ENCODE results near the gene TPO.
A peak's percentile ranks its signal among the peaks of the same experiment; 100 is the strongest.
"Not testable (repeated sequence)": the region's sequence is repeated elsewhere in the genome, so short reads cannot be mapped to it uniquely, and the experiment has no call there.

The TPO gene

DNA sequence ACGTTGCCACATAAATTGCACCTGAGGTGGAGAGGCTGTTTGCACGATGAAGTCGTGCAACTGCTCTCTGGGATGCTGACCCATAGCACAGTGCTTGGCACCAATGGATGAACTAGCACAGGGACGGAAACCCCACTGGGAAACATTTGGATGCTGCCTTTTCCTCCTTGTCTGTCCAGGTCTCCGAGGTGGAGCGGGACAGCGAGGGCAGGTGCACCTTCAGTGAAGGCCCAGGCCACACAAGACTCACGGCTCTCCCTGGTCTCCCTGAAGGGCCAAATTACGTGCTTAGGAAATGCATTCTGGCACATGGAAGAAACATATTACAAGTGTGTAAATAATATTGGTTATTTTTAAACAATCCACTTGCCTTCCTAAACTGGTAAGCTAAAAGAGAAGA lies 70.3 kb downstream of the TPO start:
- DNase-seq (ENCODE audit: low read depth, low spot score), result no peak

DNA sequence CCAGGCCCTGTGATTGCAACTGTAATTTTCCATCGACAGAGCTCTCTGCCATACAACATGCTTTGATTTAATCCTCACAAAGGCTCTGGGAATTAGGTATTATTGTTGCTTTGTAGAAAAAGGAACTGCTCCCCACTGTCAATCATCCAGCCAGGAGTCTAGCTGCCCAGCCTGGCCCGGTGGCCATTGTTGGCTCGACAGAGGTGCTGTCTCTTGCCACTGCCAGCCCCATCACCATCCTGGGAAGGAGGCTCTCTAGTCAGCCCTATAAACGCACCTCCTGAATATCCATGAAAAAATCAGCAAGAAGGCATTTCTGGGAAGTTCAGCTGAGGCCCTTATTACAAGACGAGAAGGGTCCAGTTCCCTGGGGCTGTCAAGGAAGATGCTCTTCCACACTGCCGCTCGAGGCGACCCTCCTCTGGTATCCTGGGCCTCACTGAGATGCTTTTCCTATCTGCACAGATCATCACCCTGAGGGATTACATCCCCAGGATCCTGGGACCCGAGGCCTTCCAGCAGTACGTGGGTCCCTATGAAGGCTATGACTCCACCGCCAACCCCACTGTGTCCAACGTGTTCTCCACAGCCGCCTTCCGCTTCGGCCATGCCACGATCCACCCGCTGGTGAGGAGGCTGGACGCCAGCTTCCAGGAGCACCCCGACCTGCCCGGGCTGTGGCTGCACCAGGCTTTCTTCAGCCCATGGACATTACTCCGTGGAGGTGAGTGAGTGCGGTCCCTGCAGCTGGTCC lies 71.0 kb downstream of the TPO start:
- no peak for DNase-seq (ENCODE audit: low read depth, low spot score)

DNA sequence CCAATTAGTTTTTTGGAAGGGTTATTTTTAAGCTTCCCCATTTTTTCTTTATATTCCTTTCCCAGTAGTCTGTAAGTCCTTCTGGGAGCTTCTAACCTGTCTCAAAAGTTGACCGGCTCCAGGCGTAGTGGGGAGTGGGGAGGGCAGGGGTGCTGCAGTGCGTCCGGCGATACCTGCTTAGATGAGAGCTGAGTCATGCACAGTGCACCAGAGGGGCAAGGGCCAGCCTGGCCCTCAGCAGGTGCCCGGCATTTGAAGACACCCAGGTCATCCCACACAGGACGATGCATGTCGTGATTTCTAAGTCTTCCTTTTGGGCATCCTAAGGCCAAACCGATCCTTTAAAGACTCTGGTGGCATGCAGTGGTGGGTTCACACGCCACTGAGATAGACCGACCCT lies 73.4 kb downstream of the TPO start:
- no peak for DNase-seq (ENCODE audit: low read depth, low spot score)

DNA sequence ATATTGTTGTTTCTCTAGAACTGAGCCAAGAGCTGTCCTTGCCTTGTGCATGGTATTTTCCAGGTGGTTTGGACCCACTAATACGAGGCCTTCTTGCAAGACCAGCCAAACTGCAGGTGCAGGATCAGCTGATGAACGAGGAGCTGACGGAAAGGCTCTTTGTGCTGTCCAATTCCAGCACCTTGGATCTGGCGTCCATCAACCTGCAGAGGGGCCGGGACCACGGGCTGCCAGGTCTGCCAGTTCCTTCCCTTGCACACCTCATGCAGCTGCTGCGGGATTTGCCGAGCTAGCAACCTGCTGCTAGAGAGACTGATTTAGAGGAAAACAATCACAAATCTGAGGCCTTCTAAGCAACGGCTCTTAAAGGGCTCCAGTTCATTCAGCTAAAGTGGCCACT lies 74.5 kb downstream of the TPO start:
- DNase-seq (ENCODE audit: low read depth, low spot score), result no peak

DNA sequence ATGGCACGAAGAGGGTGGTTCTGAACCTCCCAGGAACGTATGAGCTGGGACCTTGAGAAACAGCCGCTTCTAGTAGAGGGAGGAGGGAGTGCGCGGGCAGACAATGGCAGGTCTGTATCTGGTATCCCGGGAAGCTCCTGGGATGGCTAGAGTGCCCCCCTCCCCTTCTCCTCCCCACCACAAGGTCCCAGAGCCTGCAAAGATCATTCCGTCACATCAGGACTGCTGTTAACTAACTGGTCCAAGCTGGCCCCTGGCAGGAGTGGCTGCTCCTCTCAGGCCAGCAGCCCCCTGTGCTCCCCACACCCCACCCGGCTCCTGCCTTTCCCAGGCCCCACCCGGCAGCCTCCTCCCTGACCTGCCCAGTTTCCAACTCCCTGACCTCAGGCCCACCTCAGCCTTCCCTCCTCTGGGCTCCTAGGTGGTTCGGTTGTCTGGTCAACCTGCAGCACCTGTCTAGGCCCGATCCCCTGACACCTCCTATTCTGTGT lies 75.0 kb downstream of the TPO start:
- no peak for DNase-seq (ENCODE audit: low read depth, low spot score)

DNA sequence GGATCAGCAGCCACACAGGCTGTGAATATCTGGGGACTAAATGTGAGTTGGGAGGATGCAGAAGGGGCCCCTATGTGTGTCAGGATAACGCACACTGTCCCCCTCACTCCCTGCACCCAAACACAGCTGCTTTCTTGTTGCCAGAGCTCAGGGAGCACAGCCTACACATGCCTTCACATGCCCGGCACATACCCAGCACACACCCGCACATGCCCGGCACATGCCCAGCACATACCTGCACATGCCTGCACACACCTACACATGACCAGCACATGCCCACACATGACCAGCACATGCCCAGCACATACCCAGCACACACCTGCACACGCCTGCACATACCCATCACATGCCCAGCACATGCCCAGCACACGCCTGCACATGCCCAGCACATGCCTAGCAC lies 75.6 kb downstream of the TPO start:
- no peak for DNase-seq (ENCODE audit: low read depth, low spot score)

DNA sequence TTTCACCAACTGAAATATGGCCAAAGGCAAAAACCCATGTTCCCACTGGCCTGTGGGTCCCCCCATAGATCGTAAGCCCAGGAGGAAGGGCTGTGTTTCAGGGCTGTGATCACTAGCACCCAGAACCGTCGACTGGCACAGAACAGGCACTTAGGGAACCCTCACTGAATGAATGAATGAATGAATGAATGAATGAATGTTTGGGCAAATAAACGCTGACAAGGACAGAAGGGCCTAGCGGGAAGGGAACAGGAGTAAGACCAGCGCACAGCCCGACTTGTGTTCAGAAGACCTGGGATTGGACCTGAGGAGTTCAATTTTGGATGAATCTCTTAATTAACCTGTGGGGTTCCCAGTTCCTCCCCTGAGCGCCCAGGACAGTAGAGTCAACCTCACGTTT lies 76.2 kb downstream of the TPO start:
- no peak for DNase-seq (ENCODE audit: low read depth, low spot score)

DNA sequence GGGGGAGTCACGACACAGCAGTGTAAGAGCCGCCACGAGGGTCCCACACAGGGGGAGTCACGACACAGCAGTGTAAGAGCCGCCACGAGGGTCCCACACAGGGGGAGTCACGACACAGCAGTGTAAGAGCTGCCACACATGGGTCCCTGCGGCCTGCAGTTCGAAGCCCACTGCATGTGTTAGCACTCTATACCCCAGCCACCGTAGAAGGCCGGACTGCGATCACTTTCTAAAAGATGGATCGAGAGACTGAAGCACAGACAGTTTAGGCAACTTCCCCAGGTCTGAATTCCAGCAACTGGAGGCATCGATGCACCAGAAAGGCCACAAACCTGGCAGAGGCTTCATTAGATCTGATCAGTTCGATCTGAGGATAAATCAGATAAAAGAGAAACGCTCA lies 77.1 kb downstream of the TPO start:
- not testable (repeated sequence) for DNase-seq (ENCODE audit: low read depth, low spot score)

DNA sequence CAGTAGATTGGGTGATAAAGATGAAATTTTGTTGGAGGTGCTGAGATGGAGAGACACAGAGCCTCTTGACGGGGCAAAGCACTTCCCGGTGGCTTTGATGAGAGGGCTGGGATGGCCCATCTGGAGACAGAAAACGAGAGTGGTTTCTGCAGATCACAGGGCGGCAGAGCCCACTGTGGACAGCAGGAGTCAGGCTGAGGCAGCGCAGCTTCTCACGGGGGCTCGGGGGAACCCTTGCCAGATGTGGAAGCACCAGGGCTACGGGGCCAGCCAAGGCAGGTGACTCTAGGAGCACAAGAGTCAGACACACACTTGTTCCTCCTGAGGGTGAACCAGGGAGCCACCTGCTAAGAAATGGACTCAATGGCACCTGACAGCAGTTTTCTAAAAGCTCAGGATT lies 78.5 kb downstream of the TPO start:
- no peak for DNase-seq (ENCODE audit: low read depth, low spot score)

DNA sequence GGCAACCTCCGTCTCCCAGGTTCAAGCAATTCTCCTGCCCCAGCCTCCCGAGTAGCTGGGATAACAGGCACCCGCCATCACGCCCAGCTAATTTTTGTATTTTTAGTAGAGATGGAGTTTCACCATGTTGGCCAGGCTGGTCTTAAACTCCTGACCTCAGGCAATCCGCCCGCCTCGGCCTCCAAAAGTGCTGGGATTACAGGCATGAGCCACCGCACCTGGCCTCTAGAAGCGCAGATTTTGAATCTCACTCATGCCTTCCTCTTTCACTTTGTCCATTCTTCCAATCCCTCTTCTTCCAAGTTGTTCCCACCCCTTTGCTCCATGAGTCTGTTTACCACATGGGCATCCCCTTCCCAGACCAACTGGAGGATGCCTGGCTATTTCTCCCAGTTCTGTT lies 79.0 kb downstream of the TPO start:
- not testable (repeated sequence) for DNase-seq (ENCODE audit: low read depth, low spot score)

DNA sequence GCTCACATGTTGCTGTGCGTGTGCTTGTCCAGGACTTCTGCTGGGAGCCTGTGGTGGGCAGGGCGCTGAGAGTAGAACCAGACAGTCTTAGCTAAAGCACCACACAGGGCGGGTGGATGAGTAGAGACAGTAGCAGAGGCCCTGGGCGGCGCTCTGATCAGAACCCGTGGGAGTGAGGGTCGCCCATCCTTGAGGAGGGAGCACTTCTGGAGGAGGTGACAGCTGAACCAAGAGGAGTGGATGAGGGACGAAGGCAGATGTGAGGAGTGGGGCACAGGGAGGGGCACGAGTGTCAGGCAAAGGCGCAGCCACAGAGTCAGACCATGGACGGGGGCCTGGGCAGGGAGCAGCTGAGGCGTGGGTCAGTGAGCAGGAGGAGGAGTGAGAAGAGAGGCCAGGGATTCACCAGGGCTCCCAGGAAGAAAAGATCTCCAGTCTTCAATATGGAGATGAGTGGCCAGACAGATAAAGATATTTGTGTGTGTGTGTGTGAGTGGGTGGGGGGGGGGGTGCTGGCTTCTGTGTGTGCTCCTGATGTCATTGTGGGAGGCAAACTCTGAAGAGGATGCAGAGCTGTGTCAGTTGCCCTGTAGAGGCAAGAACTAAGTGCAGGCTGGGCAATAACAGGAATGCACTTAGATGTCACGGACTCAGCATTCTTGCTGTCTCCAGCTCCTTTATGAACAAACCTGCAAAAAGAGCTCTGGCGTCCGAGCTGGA lies 79.6 kb downstream of the TPO start:
- no peak for DNase-seq (ENCODE audit: low read depth, low spot score)

DNA sequence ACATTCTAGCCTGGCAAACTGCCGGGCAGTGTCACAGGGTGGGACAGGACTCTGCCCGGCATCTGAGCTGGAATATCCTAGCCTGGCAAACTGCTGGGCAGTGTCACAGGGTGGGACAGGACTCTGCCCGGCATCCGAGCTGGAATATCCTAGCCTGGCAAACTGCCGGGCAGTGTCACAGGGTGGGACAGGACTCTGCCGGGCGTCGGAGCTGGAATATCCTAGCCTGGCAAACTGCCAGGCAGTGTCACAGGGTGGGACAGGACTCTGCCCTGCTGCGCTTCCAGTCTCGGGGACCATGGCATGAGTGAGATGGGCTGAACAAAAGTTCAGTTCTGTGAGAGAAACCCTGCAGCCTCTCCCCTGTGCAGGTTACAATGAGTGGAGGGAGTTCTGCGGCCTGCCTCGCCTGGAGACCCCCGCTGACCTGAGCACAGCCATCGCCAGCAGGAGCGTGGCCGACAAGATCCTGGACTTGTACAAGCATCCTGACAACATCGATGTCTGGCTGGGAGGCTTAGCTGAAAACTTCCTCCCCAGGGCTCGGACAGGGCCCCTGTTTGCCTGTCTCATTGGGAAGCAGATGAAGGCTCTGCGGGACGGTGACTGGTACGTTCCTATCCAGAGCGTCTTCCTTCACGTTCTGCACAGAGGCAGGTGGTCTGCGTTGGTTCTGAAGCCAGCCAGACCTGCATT lies 80.3 kb downstream of the TPO start:
- no peak for DNase-seq (ENCODE audit: low read depth, low spot score)

DNA sequence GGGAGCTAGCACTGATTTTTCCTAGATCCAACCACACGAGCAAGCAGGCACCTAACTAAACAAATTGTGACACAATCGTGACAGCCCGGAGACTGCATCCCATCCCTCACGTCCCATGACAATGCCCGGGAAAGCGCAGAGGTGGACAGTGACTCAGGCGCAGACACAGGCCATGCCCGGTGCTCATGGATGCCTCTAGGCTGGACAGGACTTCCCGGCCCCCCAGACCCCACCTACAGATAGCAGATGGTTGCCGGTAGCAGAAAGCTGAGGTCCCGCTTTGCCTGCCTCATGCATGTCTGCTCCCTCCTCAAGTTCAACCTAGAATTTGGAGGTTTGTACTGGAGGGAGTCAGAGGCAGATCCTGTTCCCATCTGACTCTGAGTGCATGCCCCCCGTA lies 81.0 kb downstream of the TPO start:
- DNase-seq (ENCODE audit: low read depth, low spot score), result no peak

DNA sequence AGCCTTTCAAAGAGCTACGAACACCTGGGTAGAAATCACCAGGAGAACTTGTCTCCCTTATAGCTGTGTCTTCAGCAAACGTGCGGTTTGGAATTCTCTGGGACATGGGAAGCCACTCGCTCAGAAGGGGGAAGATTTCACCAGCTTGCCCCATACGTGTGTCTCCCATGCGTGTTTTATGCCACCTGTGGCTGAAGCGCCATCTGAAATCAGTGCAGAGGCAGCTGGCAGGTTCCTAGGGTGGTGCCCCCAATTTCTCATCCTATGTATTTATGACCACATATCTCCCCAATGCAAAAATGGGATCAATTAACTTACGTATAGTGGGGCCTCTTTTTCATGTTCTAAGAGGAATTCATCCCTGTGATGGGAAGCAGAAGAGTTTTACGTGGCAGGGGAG lies 81.6 kb downstream of the TPO start:
- no peak for DNase-seq (ENCODE audit: low read depth, low spot score)

DNA sequence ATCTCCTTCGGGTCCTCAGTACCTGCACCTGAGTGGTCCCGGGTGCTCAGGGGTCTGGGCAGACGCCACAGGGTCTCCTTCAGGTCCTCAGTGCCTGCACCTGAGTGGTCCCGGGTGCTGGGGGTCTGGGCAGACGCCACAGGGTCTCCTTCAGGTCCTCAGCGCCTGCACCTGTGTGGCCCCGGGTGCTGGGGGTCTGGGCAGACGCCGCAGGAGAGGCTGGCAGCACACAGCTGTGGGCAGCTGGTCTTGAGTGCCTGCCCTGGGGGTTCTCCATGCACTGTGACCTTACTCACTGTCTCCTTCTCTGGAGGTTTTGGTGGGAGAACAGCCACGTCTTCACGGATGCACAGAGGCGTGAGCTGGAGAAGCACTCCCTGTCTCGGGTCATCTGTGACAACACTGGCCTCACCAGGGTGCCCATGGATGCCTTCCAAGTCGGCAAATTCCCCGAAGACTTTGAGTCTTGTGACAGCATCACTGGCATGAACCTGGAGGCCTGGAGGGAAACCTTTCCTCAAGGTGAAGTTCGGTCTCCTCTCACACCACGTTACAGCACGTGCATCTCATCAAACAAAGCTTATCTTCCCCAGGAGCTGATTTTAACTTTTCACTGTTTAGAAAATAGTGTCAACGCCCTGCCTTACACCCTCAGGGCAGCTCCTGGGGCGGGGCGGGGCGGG lies 82.6 kb downstream of the TPO start:
- peak; percentile 44 for DNase-seq (ENCODE audit: low read depth, low spot score)

DNA sequence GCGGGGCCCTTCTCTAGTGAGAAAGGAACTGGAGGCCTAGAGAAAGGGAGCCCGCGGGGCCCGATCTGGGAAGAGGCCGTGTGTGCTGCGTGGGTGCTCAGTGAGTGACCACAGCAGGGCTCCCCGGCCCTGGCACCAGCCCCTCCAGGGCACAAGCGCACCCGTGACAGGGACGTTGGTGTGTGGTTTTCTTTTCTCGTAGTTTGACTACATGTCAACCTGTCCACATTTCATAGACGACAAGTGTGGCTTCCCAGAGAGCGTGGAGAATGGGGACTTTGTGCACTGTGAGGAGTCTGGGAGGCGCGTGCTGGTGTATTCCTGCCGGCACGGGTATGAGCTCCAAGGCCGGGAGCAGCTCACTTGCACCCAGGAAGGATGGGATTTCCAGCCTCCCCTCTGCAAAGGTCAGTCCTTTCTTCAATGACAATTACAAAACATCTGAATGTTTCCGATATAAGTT lies 83.1 kb downstream of the TPO start:
- no peak for DNase-seq (ENCODE audit: low read depth, low spot score)

DNA sequence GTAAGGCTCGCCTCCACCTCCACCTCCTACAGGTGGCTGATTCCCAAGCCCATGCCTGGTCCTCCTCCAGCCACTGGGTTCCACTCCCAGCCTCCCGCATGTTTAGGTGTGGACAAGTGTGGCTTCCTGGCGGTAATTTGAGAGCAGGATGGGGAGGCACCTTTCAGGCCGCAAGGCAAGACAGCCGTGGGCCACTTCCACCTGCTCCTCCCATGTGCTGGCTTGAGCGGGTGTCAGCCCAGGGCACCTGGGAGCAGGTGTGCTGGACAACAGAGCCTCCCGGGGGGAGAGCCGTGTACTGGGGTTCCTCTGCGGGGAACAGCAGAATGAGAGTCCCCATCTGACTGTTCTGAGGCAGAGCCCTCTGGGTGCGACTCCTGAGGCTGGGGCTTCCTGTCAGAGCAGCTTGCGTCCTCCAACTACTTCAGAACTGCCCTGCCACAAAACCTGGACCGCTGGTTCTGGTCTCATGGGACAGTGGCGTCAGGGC lies 83.9 kb downstream of the TPO start:
- DNase-seq (ENCODE audit: low read depth, low spot score), result no peak

DNA sequence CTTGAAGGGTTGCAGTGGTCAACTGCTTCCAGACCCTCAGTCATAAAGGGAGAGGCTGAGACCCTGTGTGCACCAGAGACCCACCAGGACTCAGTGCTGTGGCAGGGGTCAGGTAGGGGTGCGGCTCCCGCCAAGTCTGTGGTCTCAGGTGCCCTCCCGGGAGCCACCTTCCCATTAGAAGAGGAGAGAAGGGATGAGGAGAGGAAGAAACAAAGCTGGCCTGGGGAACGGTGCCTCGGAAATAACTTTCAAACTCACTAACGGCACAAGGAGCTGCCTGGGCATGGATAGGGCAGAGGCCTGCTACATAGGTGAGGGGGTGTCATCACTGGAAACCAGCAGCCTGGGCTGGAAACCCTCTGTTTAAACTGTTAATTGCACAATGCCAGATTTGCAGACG lies 84.9 kb downstream of the TPO start:
- DNase-seq (ENCODE audit: low read depth, low spot score), result no peak

DNA sequence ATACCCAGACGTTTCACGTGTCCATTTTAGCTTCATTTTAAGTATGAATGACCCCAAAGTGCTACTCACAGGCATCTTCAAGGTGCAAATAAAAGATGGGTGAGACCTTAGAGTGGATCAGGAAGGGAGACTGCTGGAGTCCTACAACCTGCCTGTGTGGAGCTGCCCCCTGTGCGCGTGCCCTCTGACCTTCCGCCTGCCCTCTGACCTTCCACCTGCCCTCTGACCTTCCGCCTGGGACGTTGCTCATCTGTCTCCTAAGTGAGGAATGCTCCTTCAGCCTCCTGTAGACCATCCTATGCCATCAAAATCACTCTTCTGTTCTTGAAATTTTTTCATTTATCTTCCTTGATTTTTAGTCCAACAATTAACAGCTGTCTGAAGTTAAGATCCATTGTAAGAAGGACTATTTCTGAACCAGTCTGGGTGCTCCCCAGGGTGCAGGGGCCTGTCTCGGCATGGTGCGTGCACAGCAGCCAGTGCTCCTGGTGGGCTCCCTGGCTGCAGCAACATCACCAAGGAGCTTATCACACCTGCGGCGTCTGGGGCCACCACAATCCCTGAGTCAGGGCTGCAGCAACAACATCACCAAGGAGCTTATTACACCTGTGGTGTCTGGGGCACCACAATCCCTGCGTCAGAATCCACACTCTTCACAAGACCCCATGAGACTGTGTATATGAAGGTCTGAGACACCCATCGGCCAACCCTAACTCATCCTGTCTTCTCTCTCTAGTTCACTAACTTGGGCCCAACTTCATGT lies 86.0 kb downstream of the TPO start:
- no peak for DNase-seq (ENCODE audit: low read depth, low spot score)

DNA sequence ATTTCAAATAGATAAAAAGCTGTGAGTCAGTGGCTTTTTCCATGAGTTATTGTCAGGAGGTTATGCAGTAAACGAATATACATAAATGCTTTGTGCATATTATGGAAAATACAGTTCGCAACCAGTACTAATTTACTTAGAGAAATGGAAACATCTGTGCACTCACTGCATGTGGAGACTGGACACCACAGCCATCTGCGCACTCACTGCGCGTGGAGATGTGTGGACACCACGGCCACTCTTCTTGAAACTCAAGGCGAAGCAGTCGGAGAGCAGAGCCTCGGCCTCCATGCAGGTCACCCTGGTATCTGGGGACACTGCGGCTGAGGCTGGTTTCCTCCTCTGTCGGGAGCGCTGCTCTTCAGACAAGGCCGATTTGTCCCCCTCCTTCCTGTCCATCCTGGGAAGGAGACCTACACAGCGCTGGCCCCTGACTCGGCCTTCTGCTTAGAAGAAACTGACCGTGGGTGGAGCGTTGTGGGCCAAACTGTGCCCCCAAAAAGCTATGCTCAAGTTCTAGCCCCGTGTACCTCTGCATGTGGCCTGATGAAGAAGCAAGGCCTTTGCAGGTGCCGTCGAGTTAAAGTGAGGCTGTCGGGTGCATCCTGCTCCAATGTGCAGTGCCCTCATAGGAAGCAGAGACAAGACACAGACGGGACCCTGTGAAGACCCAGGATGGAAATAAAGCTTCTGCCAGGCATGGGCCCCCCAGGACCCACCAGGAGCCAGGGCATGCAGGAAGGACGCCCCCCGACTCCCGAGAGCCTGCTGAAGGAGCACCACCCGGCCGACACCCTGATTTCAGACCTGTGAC lies 88.0 kb downstream of the TPO start:
- DNase-seq (ENCODE audit: low read depth, low spot score), result no peak

Measured in ELF-1 (cell line).